Fibroblast of the aortic adventitia (primary cell): ENCODE results near the gene CRKL. TPM values are rescaled to one million over a fixed set of nuclear protein-coding genes. Genes with fewer than 3 reads are reported as not detected.
A peak's percentile ranks its signal among the peaks of the same experiment; 100 is the strongest.

Source experiments
- DNase-seq: peaks from one replicate; pipeline ENCODE4 v3.0.0-alpha.2; 2010; ENCODE audit warnings: low read depth
- H3K4me3 ChIP-seq: 2 replicates; pipeline ENCODE4 v1.5.1; 2011; ENCODE audit warnings: low read depth, mild to moderate bottlenecking, control low read depth, low read length, moderate library complexity
- CTCF ChIP-seq: IDR thresholded peaks from 2 replicates; pipeline ENCODE4 v1.5.1; 2011; ENCODE audit warnings: mild to moderate bottlenecking, low read length, control low read depth, inconsistent platforms; ENCODE audit not compliant: insufficient read depth
- total RNA-seq: library from RNA; depleted of rRNA; stranded (reverse); fragments of >200 nt; gene quantifications from 2 replicates; pipeline ENCODE4 v1.2.3, GENCODE V29; 2012; ENCODE audit warnings: low replicate concordance

CRKL gene
- total RNA-seq, 1 donor, result 44.7 TPM

DNA sequence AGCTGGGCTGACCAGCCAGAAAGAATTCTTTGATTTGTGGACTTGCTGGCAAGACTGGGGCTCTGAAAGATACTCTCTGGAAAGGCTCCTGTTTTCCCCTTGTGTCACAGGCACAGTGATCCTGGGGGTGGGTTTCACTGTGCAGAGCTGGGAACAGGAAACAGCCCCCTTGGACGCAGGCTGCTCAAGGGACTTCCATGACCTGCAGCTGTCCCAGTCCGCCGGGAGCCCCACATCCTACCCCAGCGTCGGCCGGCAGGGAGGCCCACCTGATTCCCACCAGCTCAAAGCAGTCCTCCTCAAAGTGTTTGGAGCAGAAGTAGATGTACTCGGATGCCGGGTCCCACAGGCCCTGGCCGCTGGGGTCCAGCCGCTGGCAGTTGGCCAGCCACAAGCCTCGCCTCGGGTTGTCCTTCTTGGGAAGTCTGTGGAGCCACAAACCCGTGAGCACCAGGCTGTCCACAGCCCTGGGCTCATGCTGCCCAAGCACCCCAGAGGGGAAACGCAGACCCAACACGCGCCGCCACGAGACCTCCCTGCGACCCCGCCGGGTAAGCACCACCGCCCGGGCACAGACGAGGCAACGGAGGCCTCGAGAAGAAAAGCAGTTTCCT, 83.9 kb downstream of the CRKL start:
- peak overlapping the region; percentile 84 for H3K4me3 ChIP-seq
- TF ChIP-seq CTCF, result no peak
- DNase-seq, result peak; percentile 9

DNA sequence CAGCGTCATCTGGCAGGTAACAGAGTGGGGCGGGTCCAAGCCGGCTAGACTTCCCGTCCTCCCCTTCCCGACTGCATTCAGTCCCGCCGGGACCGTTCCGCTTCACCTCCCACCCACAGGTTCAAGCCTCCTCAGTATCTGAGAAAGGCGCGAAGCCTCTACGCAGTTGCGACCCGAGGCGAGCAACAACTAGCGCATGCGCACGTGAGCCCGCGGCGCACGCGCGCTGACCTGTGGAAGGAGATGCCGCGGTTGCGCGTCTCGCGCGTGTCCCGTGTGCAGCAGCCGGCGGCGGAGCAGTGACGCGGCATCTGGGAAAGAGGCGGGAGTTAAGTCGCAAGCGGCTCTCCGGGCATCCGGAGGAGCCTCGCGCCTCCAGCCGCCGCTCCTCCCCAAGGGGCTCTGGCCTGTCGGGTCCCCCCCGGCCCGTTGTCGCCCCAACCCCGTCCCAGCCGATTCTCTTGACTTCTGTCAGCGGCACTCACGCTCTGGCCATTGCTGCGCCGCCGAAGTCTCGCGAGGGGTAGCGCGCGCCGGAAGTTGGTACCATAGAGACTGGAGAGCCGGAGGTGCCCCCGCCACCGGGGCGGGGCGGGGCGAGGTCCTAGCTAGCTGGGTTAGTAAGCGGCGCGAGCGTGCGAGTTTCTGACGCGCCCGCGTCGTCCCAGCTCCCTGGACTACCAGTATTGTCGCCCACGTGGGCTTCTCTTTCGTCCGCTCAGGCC, 84.6 kb downstream of the CRKL start, which contains the start of gene THAP7:
TSS of gene THAP7 (minus strand) at position 518 of the 725 bp plus-strand sequence. CDS start at position 311, 207 bp downstream.
- no peak for TF ChIP-seq CTCF
- H3K4me3 ChIP-seq, result peak within 1 kb of the TSS; percentile 84
- peak; percentile 96 for DNase-seq

Other genes with a start within 250 kb of the CRKL start
- gene SERPIND1, start 143.3 kb upstream of the CRKL start, total RNA-seq, result 0.09 TPM in 1 of 2 replicates, not detected in the other
- gene PI4KA, start 58.6 kb upstream of the CRKL start, total RNA-seq, result 34.8 and 49.9 TPM in 2 replicates
- gene SNAP29, start 58.4 kb upstream of the CRKL start, total RNA-seq, result 10.6 and 15.5 TPM in 2 replicates
- gene AIFM3, start 49.8 kb downstream of the CRKL start, total RNA-seq, result 0.45 and 1.7 TPM in 2 replicates
- gene LZTR1, start 64.9 kb downstream of the CRKL start, total RNA-seq, result 27.2 and 53.5 TPM in 2 replicates
- 20.0 and 21.8 TPM in 2 replicates for gene THAP7, start 84.7 kb downstream of the CRKL start, total RNA-seq
- gene P2RX6, start 97.8 kb downstream of the CRKL start, total RNA-seq, result 0.63 and 5.9 TPM in 2 replicates
- 0.09 TPM in 1 of 2 replicates, not detected in the other for gene SLC7A4, start 115.2 kb downstream of the CRKL start, total RNA-seq
- gene LRRC74B, start 128.5 kb downstream of the CRKL start, total RNA-seq, result not detected in 2 replicates